GM23248 (cell line): ENCODE measurements around the gene GRIN3A.

ENCODE experiments used
- EZH2 ChIP-seq: fragments of 200-600 bp; sonication (generic); IDR thresholded peaks from 2 replicates; pipeline ENCODE4 v1.6.1; 2018; ENCODE audit warnings: antibody characterized with exemption, mild to moderate bottlenecking; ENCODE audit not compliant: insufficient read depth, poor library complexity, severe bottlenecking
- EZH2phosphoT487 ChIP-seq: fragments of 200-600 bp; sonication (generic); IDR thresholded peaks from 2 replicates; pipeline ENCODE4 v1.6.1; 2018; ENCODE audit warnings: antibody characterized with exemption, moderate library complexity, mild to moderate bottlenecking, low read depth; ENCODE audit not compliant: insufficient read depth

DNA sequence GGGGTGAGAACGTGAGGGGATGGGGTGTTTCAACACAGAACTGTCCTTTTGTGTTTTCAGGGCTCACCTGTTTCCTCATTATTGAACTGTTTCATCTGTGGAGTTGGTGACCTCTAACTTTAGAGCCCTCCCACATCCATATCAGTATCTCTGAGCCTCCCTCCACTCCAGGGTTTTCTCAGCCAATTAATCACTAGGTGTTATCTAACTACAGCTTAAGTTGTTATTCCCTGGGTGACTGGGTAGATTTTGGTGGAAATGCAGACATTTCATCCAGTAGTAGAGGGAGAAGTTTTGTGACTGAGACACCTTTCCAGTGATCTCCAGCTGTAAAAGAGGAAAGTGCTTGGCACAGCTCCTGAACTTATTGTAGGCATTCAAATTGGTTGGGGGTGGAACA is 167.3 kb downstream of the GRIN3A start:
- TF ChIP-seq EZH2phosphoT487 (no peak), EZH2 (no peak)
